ENCODE measurements around the gene SFPQ.
"Not testable (repeated sequence)": the region's sequence is repeated elsewhere in the genome, so short reads cannot be mapped to it uniquely, and the experiment has no call there.

SFPQ gene, protein sequence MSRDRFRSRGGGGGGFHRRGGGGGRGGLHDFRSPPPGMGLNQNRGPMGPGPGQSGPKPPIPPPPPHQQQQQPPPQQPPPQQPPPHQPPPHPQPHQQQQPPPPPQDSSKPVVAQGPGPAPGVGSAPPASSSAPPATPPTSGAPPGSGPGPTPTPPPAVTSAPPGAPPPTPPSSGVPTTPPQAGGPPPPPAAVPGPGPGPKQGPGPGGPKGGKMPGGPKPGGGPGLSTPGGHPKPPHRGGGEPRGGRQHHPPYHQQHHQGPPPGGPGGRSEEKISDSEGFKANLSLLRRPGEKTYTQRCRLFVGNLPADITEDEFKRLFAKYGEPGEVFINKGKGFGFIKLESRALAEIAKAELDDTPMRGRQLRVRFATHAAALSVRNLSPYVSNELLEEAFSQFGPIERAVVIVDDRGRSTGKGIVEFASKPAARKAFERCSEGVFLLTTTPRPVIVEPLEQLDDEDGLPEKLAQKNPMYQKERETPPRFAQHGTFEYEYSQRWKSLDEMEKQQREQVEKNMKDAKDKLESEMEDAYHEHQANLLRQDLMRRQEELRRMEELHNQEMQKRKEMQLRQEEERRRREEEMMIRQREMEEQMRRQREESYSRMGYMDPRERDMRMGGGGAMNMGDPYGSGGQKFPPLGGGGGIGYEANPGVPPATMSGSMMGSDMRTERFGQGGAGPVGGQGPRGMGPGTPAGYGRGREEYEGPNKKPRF

DNA sequence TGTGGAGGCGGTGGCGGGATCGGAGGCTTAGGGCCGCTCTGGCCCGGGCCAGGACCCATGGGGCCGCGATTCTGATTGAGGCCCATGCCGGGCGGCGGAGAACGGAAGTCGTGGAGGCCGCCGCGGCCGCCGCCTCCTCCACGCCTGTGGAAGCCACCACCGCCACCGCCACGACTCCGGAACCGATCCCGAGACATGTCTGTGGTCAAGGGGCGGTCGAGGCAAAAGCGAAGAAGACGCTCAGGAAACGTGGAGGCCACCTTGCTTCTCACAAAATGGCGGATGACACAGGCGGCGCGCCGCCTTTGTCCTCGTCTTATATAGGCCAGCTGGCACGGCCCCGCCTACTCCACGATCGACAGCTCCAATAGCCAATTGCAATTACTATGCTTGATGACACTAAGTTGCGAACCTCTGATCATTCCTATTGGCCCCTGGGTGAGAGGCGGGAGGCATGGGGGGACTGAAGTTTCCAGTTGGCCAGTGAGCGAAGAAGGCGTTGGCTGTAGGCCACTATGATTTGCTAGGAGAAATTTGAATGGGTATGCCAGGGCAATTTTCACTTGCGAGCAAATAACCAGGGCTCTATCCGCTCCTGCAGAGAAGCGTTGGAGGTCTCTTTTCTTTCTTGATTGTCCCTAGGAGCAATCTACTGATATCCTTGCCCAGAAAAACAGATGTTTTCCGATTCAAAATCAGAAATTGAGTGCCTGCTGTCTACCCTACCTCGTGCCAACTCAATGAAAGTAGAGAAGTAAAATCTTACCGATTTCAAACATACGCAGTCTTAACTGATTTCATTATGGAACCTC lies at the start of gene SFPQ:
Gene SFPQ, minus strand, starts transcription at position 293 of the 812 bp plus-strand sequence. Its CDS starts 96 bp downstream, at position 197.
- DNase-seq, result peak; percentile 99

DNA sequence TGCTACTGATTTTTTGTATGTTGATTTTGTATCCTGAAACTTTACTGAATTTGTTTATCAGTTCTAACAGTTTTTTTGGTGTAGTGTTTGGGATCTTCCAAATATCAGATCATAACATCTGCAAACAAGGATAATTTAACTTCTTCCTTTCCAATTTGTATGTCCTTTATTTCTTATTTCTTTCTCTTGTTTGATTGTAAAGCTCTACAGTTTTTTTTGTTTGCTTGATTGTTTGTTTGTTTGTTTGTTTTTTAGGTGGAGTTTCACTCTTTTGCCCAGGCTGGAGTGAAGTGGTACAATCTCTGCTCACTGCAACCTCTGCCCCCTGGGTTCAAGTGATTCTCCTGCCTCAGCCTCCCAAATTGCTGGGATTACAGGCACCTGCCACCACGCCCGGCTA lies 43.8 kb upstream of the SFPQ start:
- not testable (repeated sequence) for DNase-seq

DNA sequence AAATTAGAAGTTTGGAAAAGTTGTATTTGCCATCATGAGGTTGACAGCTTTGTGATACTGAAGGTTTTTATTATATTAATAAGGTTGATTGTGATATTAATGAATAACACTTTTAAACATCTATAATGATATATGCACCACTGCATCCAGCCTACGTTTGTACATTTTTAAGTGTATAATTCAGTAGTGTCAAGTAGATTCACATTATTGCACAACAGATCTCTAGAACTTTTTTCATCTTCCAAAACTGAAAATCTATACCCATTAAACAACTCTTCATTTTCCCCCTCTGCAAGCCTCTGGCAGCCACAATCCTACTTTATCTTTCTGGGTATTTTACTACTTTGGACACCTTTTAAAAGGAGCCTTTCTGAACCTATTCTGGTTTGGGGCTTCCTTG lies 38.3 kb upstream of the SFPQ start:
- no peak for DNase-seq

DNA sequence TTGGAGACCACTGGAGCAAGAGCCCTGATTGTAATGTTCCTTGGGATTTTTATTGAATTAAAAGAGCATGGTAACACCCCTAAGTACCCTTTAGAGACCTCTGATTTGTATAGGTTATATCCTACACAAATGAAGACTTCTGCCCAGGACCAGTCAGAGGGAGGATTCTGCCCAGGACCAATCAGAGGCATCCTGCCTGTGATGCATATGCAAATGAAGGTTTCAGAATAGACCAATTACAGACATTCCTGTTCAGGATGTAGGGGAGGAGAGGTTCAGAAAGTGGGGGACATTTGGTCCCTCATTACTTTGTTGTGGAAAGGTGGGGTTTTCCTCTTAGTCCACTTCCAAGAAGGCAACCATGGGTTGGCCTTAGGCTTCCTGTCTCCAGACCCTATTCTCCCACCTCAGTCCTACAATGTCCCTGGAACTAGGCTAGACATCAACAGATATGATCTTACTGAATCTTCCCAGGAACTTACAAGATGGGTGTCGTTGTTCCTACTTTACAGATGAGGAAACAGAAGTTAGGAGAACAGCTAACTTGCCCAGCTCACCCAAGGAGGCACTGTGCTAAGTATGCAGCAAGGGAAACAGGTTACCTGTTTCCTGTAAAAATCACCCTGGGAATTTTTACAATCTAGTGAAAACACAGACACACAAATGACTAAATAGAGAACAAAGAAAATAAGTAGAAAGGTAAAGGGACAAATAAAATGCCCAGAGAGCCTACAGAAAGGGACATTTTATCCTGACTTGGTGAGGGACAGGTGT lies 36.8 kb upstream of the SFPQ start:
- DNase-seq, result no peak

DNA sequence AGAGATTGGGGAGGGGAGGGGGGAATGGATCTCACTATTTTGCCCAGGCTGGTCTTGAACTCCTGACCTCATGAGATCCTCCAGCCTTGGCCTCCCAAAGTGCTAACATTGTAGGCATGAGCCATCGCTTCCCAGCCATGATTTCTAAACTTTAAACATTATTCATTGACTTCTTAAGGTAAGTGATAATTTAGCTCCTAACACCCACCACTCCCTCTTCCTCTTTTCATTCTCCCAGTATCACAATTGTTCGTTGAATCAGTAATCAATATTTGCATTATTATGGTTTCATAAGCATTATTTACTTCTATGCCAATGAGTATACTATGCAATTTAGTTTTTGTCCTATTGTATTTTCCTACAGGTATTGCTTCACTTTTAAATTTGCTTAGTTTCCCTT lies 33.6 kb upstream of the SFPQ start:
- no peak for DNase-seq

DNA sequence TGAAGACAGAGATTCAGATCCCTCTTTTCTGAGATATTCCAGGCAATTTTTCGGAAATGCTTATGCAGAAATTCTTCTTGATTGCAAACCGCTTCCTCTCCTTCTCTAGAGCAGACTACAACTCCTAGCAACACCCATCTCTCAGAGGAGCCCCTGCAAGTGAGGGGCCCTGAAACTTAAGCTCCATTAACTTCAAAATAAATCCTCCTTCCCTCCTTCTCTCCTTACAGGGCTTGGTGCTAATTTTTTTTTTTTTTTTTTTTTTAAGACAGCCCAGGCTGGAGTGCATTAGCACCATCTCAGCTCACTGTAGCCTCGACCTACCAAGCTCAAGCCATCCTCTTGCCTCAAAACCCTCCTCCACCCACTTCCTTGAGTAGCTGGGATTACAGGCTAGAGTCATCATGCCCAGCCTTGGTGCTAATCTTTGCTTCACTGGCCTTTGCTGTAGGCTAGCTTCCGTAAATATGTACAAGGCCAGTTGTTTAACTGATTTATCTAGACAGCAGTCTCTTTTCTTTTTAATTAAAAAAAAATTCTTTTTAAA lies 30.2 kb upstream of the SFPQ start:
- no peak for DNase-seq

DNA sequence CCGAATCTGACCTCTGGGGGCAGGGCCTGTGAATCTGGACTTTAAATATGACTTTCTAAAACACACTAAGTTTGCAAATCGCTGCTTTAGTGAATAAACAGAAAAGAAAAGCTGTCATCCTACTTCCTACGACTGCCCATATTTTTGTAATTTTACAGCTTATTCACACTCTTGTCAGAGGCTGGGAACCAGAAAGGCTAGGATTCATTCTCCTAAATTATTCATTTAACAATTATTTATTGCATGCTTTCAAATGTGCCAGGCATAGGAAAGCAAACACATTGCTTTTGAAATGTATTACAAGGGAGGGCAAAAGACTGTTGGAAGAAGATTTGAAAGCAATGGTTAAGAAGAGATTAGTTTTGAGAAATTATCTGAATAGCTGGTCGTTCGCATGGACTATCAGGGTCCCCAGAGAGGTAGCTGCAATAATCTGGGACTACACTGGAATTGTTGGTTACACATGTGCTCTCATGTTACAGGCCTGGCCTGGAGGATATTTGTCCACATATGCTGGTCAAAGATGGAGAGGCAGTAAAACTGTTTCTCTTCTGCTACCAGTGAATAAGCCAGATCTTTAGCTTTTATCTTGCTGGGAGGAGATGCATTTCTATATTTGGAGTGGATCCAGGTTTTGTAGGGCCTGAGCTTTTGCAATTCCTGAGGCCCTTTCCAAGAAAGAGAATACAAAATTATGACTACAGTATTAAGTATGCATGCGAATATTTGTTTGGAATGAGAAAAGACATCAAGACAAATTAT lies 29.6 kb upstream of the SFPQ start:
- DNase-seq, result no peak

DNA sequence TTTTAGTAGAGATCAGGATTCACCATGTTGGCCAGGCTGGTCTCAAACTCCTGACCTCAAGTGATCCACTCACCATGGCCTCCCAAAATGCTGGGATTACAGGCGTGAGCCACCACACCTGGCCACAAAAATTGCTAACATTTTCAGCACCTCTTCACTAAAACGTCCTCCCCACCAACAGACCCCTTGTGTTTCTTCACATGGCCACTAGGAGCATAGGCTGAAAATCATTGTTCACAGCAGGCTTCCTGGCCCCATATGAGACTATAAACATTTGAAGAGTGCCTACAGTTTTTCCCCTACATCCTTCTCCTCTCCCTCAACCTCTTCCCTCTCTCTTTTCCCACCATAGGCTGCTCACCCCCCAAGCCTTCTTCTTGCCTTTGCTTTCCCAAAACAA lies 28.0 kb upstream of the SFPQ start:
- DNase-seq, result no peak

DNA sequence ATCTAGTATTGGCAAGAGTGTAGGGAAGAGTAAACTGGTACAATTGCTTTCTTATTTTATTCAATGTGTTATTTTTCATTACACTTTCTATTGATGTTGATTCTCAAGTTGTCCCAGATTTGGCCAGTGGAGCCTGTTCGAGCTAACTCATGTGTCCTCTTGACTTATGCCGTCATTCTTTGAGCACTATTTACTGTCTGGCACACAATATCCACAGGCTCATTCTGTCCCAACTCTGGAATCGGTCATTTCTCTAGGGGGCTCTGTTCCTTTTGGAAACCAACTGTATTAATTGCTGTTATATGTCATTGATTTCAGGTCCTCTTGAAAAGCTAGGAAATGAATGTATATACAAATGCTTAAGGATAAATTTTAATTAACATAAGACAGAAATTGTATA lies 22.4 kb upstream of the SFPQ start:
- no peak for DNase-seq

DNA sequence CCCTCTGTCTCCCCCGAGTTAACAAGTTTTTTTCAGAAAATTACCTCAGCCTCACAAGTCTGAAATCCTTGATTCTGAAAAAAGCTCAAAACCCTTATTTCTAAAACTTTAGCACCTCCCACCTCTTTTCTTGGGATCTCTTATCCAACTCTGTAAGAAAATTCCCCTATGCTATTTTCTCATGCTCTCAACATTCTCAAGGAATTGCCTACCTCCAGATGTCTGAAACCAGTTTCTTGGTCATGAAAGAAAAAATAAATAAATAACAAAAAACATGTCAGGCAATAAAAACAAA lies 18.1 kb upstream of the SFPQ start:
- no peak for DNase-seq

DNA sequence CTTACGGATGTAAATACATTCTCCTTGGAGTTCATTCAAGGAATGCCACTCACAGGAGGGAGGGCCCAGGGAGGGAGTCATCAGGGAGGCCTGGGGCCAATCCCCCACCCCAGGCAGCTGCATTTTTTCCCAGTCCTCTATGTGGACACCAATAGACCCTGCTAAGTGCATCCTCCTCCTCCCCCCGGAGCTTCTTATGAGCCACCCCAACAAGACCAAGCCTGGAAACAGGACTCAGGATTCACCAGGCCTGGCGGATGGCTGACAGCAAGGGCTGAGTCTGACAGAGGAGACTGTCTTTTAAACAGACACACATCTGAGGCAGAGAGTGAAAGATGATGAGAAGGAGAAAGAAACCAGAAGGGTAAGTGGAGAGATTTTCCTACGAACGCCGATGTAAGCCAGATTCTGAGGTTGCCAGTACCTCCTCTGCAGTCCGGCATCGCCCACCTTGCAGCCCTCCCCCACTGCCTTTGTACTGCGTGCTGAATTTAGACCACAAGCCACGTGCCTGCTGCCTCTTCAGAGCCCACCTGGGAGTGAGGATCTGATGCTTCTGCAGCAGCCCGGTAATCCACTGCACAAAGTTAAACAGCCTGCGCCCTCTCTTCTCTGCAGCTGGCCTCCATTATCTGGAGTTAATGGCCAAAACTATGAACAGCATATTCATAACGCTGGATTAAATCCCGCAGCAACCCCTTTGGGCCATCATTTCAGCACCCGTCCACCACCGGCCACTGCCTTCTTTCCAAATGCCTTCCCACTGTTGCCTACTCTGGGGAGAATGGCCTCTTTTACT lies 17.6 kb upstream of the SFPQ start:
- DNase-seq, result no peak

DNA sequence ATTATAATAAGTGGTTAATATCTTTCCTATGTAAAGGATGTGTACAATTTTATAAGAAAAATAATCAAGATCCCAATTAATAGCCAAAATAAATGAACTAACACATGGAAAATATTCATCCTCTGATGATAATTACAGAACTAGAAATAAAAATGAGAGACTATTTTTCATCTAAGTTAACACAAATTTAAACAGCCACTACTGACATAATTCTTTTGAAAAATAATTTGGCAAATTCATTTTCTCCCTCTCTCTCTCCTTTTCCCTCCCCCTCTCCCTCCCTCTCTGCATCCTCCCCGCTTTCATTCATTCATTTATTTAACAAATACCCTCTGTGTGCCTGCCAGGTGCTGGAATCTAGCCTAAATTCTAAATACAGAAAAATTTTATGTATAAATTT lies 10.3 kb upstream of the SFPQ start:
- no peak for DNase-seq

DNA sequence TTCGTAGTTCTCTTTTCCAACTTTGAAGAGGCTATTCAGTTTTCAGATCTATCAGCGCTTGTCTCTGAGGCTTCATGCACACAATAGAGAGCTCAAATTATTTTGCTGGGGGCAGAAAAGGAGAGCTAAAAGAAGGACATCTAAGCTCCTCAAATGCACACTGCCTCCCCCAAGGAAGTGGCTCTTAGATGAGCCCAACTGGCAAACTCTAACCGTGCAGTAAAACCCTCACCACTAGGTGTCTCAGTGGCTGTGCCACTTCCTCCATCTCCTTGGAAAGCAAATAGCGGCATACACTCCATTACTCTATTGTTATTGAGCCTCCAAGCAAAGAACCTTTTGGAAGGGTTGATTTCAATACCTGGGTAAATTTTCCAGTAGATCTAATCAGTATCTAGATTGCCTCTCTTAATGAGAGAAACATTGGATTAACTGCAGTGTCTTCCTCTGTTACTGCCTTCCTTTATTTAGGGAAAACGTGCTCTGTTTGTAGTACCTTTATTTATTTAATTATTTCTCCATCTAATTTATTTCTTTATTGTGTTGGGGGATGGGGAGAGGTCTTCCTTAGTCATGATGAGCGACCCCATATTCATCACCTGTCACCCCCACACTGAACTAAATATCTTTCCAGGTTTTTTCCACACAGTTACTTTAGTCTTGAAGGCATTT lies 9.2 kb upstream of the SFPQ start:
- DNase-seq, result peak; percentile 67

DNA sequence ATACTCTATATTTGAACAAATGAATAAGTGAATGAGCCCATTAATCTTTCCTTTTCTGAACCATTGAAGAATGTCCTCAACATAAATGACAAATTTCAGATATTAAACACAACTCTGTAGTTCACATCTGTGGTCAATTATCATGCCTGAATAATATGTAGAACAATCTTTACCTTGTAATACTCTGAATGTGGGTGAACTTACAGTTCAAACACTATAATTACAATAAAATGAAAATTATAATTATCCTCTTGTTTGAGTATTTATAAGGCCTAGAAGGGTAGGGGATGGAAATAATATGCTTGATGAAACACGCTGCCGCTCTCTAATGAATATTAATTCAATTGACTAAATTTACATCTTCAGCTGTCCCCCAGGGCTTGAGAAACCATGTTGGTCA lies 8.7 kb upstream of the SFPQ start:
- DNase-seq, result no peak

DNA sequence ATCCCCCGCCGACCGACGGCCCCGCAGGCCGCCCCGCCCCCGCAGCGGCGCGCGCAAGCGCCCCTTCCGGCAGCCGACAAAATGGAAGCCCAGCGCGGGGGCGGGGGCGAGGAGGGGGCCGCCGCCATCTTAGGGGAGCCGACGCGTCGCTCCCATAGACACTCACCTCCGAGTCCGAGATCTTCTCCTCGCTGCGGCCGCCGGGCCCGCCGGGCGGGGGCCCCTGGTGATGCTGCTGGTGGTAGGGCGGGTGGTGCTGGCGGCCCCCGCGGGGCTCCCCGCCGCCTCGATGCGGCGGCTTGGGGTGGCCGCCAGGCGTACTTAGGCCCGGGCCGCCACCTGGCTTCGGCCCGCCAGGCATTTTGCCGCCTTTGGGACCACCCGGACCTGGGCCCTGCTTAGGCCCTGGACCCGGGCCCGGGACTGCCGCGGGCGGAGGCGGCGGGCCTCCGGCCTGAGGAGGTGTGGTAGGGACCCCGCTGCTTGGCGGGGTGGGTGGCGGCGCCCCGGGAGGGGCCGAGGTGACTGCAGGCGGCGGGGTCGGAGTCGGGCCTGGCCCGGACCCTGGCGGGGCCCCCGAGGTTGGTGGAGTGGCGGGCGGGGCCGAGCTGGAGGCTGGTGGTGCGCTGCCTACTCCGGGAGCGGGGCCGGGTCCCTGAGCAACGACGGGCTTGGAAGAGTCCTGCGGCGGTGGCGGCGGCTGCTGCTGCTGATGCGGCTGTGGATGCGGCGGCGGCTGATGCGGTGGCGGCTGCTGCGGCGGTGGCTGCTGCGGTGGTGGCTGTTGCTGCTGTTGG lies 691 bp downstream of the SFPQ start:
- DNase-seq, result peak; percentile 96

DNA sequence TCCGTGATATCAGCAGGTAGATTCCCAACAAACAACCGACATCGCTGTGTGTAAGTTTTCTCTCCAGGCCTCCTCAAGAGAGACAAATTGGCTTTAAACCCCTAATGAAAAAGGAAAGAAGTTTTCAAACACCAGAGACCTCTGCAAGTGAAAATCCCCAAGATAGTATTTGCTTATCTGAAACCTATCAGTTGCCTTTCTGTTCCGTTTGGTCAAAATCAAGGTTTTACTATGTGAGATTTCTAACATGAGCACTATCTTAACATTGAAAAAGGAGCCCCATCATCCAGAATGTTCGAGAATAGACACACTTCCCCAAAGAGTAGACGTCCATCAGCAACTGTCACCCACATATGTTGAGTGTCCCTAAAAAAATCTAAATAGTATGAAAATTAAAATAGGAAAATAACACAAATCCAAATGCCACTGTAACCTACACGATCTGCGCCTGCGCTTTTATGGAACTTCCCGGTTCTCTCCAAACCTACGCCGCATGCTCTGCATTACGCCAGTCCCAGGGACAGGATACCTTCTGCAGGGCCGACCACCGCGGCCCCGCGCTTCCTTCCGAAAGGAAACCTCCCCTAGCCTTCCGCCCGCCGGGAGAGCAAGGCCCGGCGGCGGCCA lies 1.4 kb downstream of the SFPQ start:
- DNase-seq, result no peak

DNA sequence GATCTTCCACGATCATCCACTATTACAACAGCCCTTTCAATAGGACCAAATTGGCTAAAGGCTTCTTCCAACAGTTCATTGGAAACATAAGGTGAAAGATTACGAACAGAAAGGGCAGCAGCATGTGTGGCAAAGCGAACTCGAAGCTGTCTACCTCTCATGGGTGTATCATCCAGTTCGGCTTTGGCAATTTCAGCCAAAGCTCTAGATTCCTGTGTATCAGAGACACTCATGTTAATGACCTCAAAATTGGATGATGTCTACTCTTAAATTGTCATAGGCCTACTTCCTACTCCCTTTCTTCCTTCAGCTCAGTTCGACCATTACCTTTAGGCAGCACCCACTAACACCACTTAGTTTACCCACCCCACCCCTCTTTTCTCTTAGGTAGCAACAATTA lies 2.2 kb downstream of the SFPQ start:
- no peak for DNase-seq

DNA sequence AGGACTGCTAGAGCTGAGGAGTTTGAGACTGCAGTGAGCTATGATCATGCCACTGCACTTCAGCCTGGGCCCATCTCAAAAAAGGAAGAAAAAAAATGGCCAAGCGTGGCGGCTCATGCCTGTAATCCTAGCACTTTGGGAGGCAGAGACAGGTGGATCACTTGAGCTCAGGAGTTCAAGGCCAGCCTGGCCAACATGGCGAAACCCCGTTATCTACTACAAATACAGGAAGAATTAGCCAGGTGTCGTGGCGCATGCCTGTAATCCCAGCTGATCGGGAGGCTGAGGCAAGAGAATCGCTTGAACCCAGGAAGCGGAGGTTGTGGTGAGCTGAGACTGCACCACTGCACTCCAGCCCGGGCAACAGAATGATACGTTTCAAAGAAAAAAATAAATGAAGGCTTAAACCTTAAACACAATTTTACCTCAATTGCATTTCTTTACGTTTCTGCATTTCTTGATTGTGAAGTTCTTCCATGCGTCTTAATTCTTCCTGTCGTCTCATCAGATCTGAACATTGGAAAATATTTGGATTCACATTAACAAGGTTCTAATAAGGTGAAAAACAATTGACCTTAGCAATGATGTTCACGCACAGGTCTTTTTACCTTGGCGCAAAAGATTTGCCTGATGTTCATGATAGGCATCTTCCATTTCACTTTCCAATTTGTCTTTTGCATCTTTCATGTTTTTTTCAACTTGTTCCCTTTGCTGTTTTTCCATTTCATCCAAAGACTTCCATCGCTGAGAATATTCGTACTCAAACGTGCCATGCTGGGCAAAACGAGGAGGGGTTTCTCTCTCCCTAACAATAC lies 4.2 kb downstream of the SFPQ start:
- DNase-seq, result no peak

Measured in activated CD8-positive, alpha-beta memory T cell treated with anti-CD3 and anti-CD28 coated beads, Interleukin-2, amount 50 U/mL, for 48 hours (primary cell).